ENCODE measurements around the gene GPR148. TPM values are rescaled to one million over a fixed set of nuclear protein-coding genes. Genes with fewer than 3 reads are reported as not detected.
"Not testable (repeated sequence)": the region's sequence is repeated elsewhere in the genome, so short reads cannot be mapped to it uniquely, and the experiment has no call there.

Gene GPR148
- total RNA-seq, 1 donor from 2014 or later, result not detected

- Mint-ChIP-seq H3K27me3 (ENCODE audit: unreplicated experiment) (peaks cover 9% of the 10 kb centered on the region), H3K27ac (ENCODE audit: unreplicated experiment) (no peak overlapping the region), H3K9me3 (ENCODE audit: unreplicated experiment) (no peaks in the 10 kb centered on the region), H3K36me3 (ENCODE audit: low read depth, unreplicated experiment) (no peaks in the 10 kb centered on the region), H3K4me1 (ENCODE audit: unreplicated experiment) (peaks cover 6% of the 10 kb centered on the region), H3K4me3 (ENCODE audit: unreplicated experiment) (peak overlapping the region; percentile 17)
- TF ChIP-seq, protein P1, sequence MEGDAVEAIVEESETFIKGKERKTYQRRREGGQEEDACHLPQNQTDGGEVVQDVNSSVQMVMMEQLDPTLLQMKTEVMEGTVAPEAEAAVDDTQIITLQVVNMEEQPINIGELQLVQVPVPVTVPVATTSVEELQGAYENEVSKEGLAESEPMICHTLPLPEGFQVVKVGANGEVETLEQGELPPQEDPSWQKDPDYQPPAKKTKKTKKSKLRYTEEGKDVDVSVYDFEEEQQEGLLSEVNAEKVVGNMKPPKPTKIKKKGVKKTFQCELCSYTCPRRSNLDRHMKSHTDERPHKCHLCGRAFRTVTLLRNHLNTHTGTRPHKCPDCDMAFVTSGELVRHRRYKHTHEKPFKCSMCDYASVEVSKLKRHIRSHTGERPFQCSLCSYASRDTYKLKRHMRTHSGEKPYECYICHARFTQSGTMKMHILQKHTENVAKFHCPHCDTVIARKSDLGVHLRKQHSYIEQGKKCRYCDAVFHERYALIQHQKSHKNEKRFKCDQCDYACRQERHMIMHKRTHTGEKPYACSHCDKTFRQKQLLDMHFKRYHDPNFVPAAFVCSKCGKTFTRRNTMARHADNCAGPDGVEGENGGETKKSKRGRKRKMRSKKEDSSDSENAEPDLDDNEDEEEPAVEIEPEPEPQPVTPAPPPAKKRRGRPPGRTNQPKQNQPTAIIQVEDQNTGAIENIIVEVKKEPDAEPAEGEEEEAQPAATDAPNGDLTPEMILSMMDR (IDR thresholded peaks at IDR 0.05; ENCODE audit: unreplicated experiment), result no peak
- DNase-seq (ENCODE audit: low spot score), result no peak
Measured at GRCh38 chr2:130729322-130730299, 741 bp downstream of the GPR148 start.

DNA sequence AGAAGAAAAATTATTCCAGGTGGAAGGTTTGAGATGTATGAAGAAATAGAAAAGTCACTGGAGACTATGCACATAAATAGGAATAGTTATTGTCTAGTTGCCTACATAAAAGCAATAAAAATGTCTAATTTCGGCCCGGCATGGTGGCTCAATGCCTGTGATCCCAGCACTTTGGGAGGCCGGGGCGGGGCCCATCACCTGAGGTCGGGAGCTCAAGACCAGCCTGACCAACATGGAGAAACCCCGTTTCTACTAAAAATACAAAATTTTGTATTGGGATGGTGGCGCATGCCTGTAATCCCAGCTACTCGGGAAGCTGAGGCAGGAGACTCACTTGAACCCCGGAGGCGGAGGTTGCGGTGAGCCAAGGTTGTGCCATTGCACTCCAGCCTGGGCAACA lies 3.4 kb downstream of the GPR148 start:
- H3K9me3 Mint-ChIP-seq (ENCODE audit: unreplicated experiment); H3K27ac Mint-ChIP-seq (ENCODE audit: unreplicated experiment); H3K36me3 Mint-ChIP-seq (ENCODE audit: low read depth, unreplicated experiment); H3K4me3 Mint-ChIP-seq (ENCODE audit: unreplicated experiment); H3K4me1 Mint-ChIP-seq (ENCODE audit: unreplicated experiment); H3K27me3 Mint-ChIP-seq (ENCODE audit: unreplicated experiment); DNase-seq (ENCODE audit: low spot score): not testable (repeated sequence)

- Mint-ChIP-seq H3K27me3 (ENCODE audit: unreplicated experiment) (no peaks in the 10 kb centered on the region), H3K9me3 (ENCODE audit: unreplicated experiment) (no peaks in the 10 kb centered on the region), H3K36me3 (ENCODE audit: low read depth, unreplicated experiment) (no peaks in the 10 kb centered on the region), H3K27ac (ENCODE audit: unreplicated experiment) (no peak overlapping the region), H3K4me1 (ENCODE audit: unreplicated experiment) (no peaks in the 10 kb centered on the region), H3K4me3 (ENCODE audit: unreplicated experiment) (no peak overlapping the region)
- DNase-seq (ENCODE audit: low spot score), result no peak
- TF ChIP-seq, protein P1 (IDR thresholded peaks at IDR 0.05; ENCODE audit: unreplicated experiment), result no peak
Measured at GRCh38 chr2:130735200-130735599, 6.3 kb downstream of the GPR148 start.

- Mint-ChIP-seq H3K36me3 (ENCODE audit: low read depth, unreplicated experiment) (no peaks in the 10 kb centered on the region), H3K4me1 (ENCODE audit: unreplicated experiment) (peaks cover 6% of the 10 kb centered on the region), H3K4me3 (ENCODE audit: unreplicated experiment) (no peak overlapping the region), H3K9me3 (ENCODE audit: unreplicated experiment) (no peaks in the 10 kb centered on the region), H3K27ac (ENCODE audit: unreplicated experiment) (no peak overlapping the region), H3K27me3 (ENCODE audit: unreplicated experiment) (no peaks in the 10 kb centered on the region)
- DNase-seq (ENCODE audit: low spot score), result no peak
- TF ChIP-seq, protein P1 (IDR thresholded peaks at IDR 0.05; ENCODE audit: unreplicated experiment), result no peak
Measured at GRCh38 chr2:130736487-130736886, 7.6 kb downstream of the GPR148 start.

- Mint-ChIP-seq H3K36me3 (ENCODE audit: low read depth, unreplicated experiment) (no peaks in the 10 kb centered on the region), H3K27ac (ENCODE audit: unreplicated experiment) (no peak overlapping the region), H3K27me3 (ENCODE audit: unreplicated experiment) (no peaks in the 10 kb centered on the region), H3K4me3 (ENCODE audit: unreplicated experiment) (no peak overlapping the region), H3K4me1 (ENCODE audit: unreplicated experiment) (peaks cover 6% of the 10 kb centered on the region), H3K9me3 (ENCODE audit: unreplicated experiment) (no peaks in the 10 kb centered on the region)
- DNase-seq (ENCODE audit: low spot score), result no peak
- TF ChIP-seq, protein P1 (IDR thresholded peaks at IDR 0.05; ENCODE audit: unreplicated experiment), result no peak
Measured at GRCh38 chr2:130737592-130737991, 8.7 kb downstream of the GPR148 start.

Measured in endothelial cell (in vitro differentiated cells).